GM12873 (cell line): ENCODE data around the gene CFAP73.

Experiments
- CTCF ChIP-seq: IDR thresholded peaks from 2 replicates; pipeline ENCODE4 v1.5.1; 2012; ENCODE audit warnings: low read depth, mild to moderate bottlenecking, moderate library complexity, low read length, control low read depth; ENCODE audit not compliant: insufficient read depth; ENCODE audit errors: missing control alignments

Gene CFAP73

GRCh38 chr12:113114447-113115178 lies 34.9 kb upstream of the CFAP73 start:
- no peak for TF ChIP-seq CTCF

GRCh38 chr12:113115455-113116126 lies 33.9 kb upstream of the CFAP73 start:
- TF ChIP-seq CTCF, result no peak

- no peak for TF ChIP-seq CTCF
Observed at GRCh38 chr12:113116875-113117274, 32.6 kb upstream of the CFAP73 start.

- no peak for TF ChIP-seq CTCF
Observed at GRCh38 chr12:113118142-113118541, 31.4 kb upstream of the CFAP73 start.

GRCh38 chr12:113119980-113120669 lies 29.4 kb upstream of the CFAP73 start:
- TF ChIP-seq CTCF, result no peak

- TF ChIP-seq CTCF, result no peak
Observed at GRCh38 chr12:113120670-113121370, 28.7 kb upstream of the CFAP73 start.

- TF ChIP-seq CTCF, result no peak
Observed at GRCh38 chr12:113127791-113128199, 21.7 kb upstream of the CFAP73 start.
